IMR-90 (cell line): ENCODE measurements around the gene DPP6. TPM values are rescaled to one million over a fixed set of nuclear protein-coding genes. Genes with fewer than 3 reads are reported as not detected.

Source experiments
- ATAC-seq: fragments of 200-7000 bp; cut with Tn5 transposase; 2 replicates; pipeline ENCODE4 v1.9.1; 2020; ENCODE audit warnings: low read depth, mild to moderate bottlenecking, moderate library complexity
- BruUV-seq: library from RNA; stranded (reverse); fragments of 400-500 nt; replicated peaks from 2 replicates; lab custom pipeline; 2021; lab: Mats Ljungman, UMichigan
- CTCF ChIA-PET: fragments of 300-600 bp; formaldehyde crosslinking; extraction: SDS; loops from one replicate; lab custom pipeline; 2021; ENCODE audit warnings: antibody characterized with exemption; lab: Yijun Ruan, JAX
- POLR2A ChIA-PET: fragments of 300-600 bp; sonication (Branson Sonifier 250); formaldehyde crosslinking; loops from one replicate; lab custom pipeline; 2022; ENCODE audit warnings: antibody characterized with exemption; ENCODE audit not compliant: unreplicated experiment; lab: Charles Lee
- DNase-seq: peaks from one replicate; pipeline ENCODE4 v3.0.0; 2013
- H2AFZ ChIP-seq: replicated peaks from 2 replicates; pipeline ENCODE3; 2013; ENCODE audit warnings: low read length, mild to moderate bottlenecking; ENCODE audit not compliant: poor library complexity
- H2AK5ac ChIP-seq: 2 replicates; pipeline ENCODE4 v1.6.1; 2013; ENCODE audit warnings: low read depth, low read length, inconsistent platforms
- H2AK9ac ChIP-seq: replicated peaks from 2 replicates; pipeline ENCODE3; 2013; ENCODE audit warnings: mild to moderate bottlenecking, low read depth, low read length, moderate library complexity; ENCODE audit not compliant: poor library complexity
- H2BK120ac ChIP-seq: 2 replicates; pipeline ENCODE4 v1.6.1; 2013; ENCODE audit warnings: low read depth, low read length, inconsistent platforms
- H2BK15ac ChIP-seq: 3 replicates; pipeline ENCODE4 v1.6.1; 2013; ENCODE audit warnings: low read depth, low read length, inconsistent platforms
- H2BK20ac ChIP-seq: 2 replicates; pipeline ENCODE4 v1.6.1; 2013; ENCODE audit warnings: low read depth, mild to moderate bottlenecking, inconsistent platforms, low read length, moderate library complexity
- H2BK5ac ChIP-seq: 2 replicates; pipeline ENCODE4 v1.6.1; 2013; ENCODE audit warnings: mild to moderate bottlenecking, low read depth, low read length, inconsistent platforms; ENCODE audit not compliant: poor library complexity, severe bottlenecking
- H3K14ac ChIP-seq: replicated peaks from 2 replicates; pipeline ENCODE4 v1.6.1; 2013; ENCODE audit warnings: low read depth, low read length, inconsistent platforms
- H3K18ac ChIP-seq: 2 replicates; pipeline ENCODE4 v1.6.1; 2013; ENCODE audit warnings: low read depth, low read length, control low read depth
- H3K23ac ChIP-seq: 2 replicates; pipeline ENCODE4 v1.6.1; 2013; ENCODE audit warnings: low read depth, low read length, inconsistent platforms
- H3K27ac ChIP-seq: 2 replicates; pipeline ENCODE4 v1.5.1; 2013; ENCODE audit warnings: mild to moderate bottlenecking, control low read depth, low read length; ENCODE audit not compliant: insufficient read depth
- H3K27me3 ChIP-seq: 2 replicates; pipeline ENCODE4 v1.6.1; 2013; ENCODE audit warnings: low read length; ENCODE audit not compliant: control insufficient read depth, insufficient read depth
- H3K36me3 ChIP-seq: 2 replicates; pipeline ENCODE4 v1.6.1; 2013; ENCODE audit warnings: low read length, mixed read lengths; ENCODE audit not compliant: control insufficient read depth, insufficient read depth
- H3K4ac ChIP-seq: 2 replicates; pipeline ENCODE4 v1.6.1; 2013; ENCODE audit warnings: low read depth, low read length, inconsistent platforms
- H3K4me1 ChIP-seq: 2 replicates; pipeline ENCODE4 v1.6.1; 2013; ENCODE audit warnings: low read length, mixed read lengths; ENCODE audit not compliant: control insufficient read depth, insufficient read depth
- H3K4me2 ChIP-seq: 2 replicates; pipeline ENCODE4 v1.6.1; 2013; ENCODE audit warnings: low read depth, mild to moderate bottlenecking, control low read depth, low read length, moderate library complexity
- H3K4me3 ChIP-seq: 2 replicates; pipeline ENCODE4 v1.5.1; 2013; ENCODE audit warnings: low read depth, mild to moderate bottlenecking, control low read depth, low read length, moderate library complexity; ENCODE audit not compliant: insufficient read depth
- H3K56ac ChIP-seq: 2 replicates; pipeline ENCODE4 v1.6.1; 2013; ENCODE audit warnings: low read length, inconsistent platforms; ENCODE audit not compliant: insufficient read depth; ENCODE audit errors: extremely low read depth
- H3K79me1 ChIP-seq, 2 experiments: 2 replicates each; pipeline ENCODE4 v1.6.1; 2013; ENCODE audit warnings: low read length in 2 of 2, inconsistent platforms in 1 of 2, low read depth in 1 of 2
- H3K9ac ChIP-seq: 2 replicates; pipeline ENCODE4 v1.6.1; 2013; ENCODE audit warnings: low read depth, low read length, control low read depth
- H3K9me1 ChIP-seq: 2 replicates; pipeline ENCODE4 v1.6.1; 2013; ENCODE audit warnings: low read length, inconsistent platforms; ENCODE audit not compliant: insufficient read depth
- H3K9me3 ChIP-seq: 2 replicates; pipeline ENCODE4 v1.6.1; 2013; ENCODE audit warnings: low read length; ENCODE audit not compliant: control insufficient read depth, insufficient read depth
- H4K20me1 ChIP-seq: 2 replicates; pipeline ENCODE4 v1.6.1; 2013; ENCODE audit warnings: low read length, inconsistent platforms; ENCODE audit not compliant: insufficient read depth
- H4K5ac ChIP-seq: 2 replicates; pipeline ENCODE4 v1.6.1; 2013; ENCODE audit warnings: mild to moderate bottlenecking, low read depth, low read length, control low read depth
- H4K8ac ChIP-seq, 2 experiments: 2 replicates each; pipeline ENCODE4 v1.6.1; 2013; ENCODE audit warnings: low read depth in 2 of 2, low read length in 2 of 2, control low read depth in 1 of 2, inconsistent platforms in 1 of 2
- H4K91ac ChIP-seq: 2 replicates; pipeline ENCODE4 v1.6.1; 2013; ENCODE audit warnings: low read depth, low read length, inconsistent platforms; ENCODE audit not compliant: insufficient read depth
- BHLHE40 ChIP-seq: fragments of 150-350 bp; IDR thresholded peaks from 2 replicates; pipeline ENCODE4 v1.6.1; 2016; ENCODE audit warnings: mild to moderate bottlenecking, low read depth, low read length
- CEBPB ChIP-seq: IDR thresholded peaks from 2 replicates; pipeline ENCODE4 v1.6.1; 2012; ENCODE audit warnings: low read depth, low read length, improper control_type of control experiment
- NFE2L2 ChIP-seq: fragments of 150-350 bp; IDR thresholded peaks from 2 replicates; pipeline ENCODE4 v1.6.1; 2016; ENCODE audit warnings: low read depth, mild to moderate bottlenecking, low read length
- POLR2A ChIP-seq: IDR thresholded peaks from 2 replicates; pipeline ENCODE4 v1.6.1; 2012; ENCODE audit warnings: mild to moderate bottlenecking, low read depth, low read length
- RCOR1 ChIP-seq: IDR thresholded peaks from 2 replicates; pipeline ENCODE4 v1.6.1; 2012; ENCODE audit warnings: mild to moderate bottlenecking, low read length, improper control_type of control experiment; ENCODE audit not compliant: insufficient replicate concordance
- SMC3 ChIP-seq: fragments of 150-350 bp; IDR thresholded peaks from 2 replicates; pipeline ENCODE4 v1.6.1; 2016; ENCODE audit warnings: low read depth, mild to moderate bottlenecking, antibody characterized with exemption, low read length, moderate library complexity
- WGBS, 2 experiments: methylation state at CpG; one replicate each; pipeline versions ENCODE4 v1.1.5 to v1.1.7; 2013; ENCODE audit warnings: missing lambda C conversion rate in 2 of 2; ENCODE audit not compliant: insufficient read length in 1 of 2; ENCODE audit errors: extremely low coverage in 2 of 2; 5-methylcytosine and 5-hydroxymethylcytosine counted together
- dilution Hi-C: fragments of 300-500 bp; cut with HindIII; formaldehyde crosslinking; loops from one replicate; pipeline ENCODE4 v1.14.3; 2018; ENCODE audit warnings: low sequenced_read_pairs; ENCODE audit not compliant: unreplicated experiment
- in situ Hi-C: fragments of 300-500 bp; cut with MboI; formaldehyde crosslinking; loops from 3 replicates; pipeline ENCODE4 v1.14.3; 2019; ENCODE audit warnings: low sequenced_read_pairs, inconsistent platforms, mixed read lengths
- intact Hi-C: fragments of 100-400 bp; cut with micrococcal nuclease; formaldehyde crosslinking; loops from 2 replicates; pipeline ENCODE4 v1.10.0; 2022
- polyA plus RNA-seq, 3 experiments: library from polyadenylated mRNA; depleted of rRNA; stranded (reverse); fragments of >200 nt; gene quantifications; 2 replicates each; pipeline ENCODE4 v1.2.3, GENCODE V29; 2012; ENCODE audit warnings: low replicate concordance in 1 of 3
- total RNA-seq: library from RNA; depleted of rRNA; stranded (reverse); fragments of >200 nt; gene quantifications from 2 replicates; pipeline ENCODE4 v1.2.3, GENCODE V29; 2012
- TF ChIP-seq, protein P1 (sequence below): fragments of 150-350 bp; IDR thresholded peaks from 2 replicates; pipeline ENCODE4 v1.6.1; 2016; ENCODE audit warnings: low read depth, mild to moderate bottlenecking, low read length, moderate library complexity, borderline replicate concordance
- TF ChIP-seq, protein P2 (sequence below): fragments of 150-350 bp; IDR thresholded peaks from 2 replicates; pipeline ENCODE4 v1.6.1; 2017; ENCODE audit warnings: mild to moderate bottlenecking, antibody characterized with exemption, low read length, low read depth
- TF ChIP-seq, protein P3 (sequence below): conservative IDR thresholded peaks from 2 replicates; pipeline ENCODE4 v1.5.1; 2012; ENCODE audit warnings: mild to moderate bottlenecking, low read depth, low read length, improper control_type of control experiment

The DPP6 gene
- total and polyA plus RNA-seq, 2 of the 4 experiments (the other 2 are of a cell fraction) = not detected

DNA sequence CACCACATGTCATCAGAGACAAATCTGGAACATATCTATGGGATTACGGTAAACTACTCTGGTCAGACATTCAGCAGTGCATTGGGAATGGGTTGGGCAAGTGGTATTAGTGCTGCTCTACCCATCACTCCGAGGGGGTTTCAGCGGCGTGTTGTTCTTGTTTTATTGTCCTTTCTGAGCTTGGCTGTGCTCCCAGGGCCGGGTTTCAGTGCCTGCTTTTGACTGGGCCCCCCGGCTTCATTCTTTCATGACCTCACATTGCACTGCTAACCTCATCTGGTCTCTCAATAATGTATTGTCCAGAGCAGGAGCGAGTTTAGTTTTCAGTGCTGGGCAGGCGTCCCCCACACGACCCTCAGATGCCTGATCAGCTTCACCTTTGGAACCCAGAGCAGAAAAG, 586.1 kb downstream of the DPP6 start:
- no peak overlapping the region for H2BK120ac ChIP-seq
- H3K4me2 ChIP-seq = no peak overlapping the region
- H3K9me1 ChIP-seq = no peaks in the 10 kb centered on the region
- H3K9me3 ChIP-seq = peaks cover 24% of the 10 kb centered on the region
- no peak overlapping the region for H3K56ac ChIP-seq
- no peak overlapping the region for H4K5ac ChIP-seq
- no peak for TF ChIP-seq SMC3
- TF ChIP-seq BHLHE40 = no peak
- TF ChIP-seq, protein P1, sequence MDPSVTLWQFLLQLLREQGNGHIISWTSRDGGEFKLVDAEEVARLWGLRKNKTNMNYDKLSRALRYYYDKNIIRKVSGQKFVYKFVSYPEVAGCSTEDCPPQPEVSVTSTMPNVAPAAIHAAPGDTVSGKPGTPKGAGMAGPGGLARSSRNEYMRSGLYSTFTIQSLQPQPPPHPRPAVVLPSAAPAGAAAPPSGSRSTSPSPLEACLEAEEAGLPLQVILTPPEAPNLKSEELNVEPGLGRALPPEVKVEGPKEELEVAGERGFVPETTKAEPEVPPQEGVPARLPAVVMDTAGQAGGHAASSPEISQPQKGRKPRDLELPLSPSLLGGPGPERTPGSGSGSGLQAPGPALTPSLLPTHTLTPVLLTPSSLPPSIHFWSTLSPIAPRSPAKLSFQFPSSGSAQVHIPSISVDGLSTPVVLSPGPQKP = no peak
- TF ChIP-seq, protein P2, sequence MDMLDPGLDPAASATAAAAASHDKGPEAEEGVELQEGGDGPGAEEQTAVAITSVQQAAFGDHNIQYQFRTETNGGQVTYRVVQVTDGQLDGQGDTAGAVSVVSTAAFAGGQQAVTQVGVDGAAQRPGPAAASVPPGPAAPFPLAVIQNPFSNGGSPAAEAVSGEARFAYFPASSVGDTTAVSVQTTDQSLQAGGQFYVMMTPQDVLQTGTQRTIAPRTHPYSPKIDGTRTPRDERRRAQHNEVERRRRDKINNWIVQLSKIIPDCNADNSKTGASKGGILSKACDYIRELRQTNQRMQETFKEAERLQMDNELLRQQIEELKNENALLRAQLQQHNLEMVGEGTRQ = no peak
- TF ChIP-seq POLR2A = no peak
- TF ChIP-seq, protein P3, sequence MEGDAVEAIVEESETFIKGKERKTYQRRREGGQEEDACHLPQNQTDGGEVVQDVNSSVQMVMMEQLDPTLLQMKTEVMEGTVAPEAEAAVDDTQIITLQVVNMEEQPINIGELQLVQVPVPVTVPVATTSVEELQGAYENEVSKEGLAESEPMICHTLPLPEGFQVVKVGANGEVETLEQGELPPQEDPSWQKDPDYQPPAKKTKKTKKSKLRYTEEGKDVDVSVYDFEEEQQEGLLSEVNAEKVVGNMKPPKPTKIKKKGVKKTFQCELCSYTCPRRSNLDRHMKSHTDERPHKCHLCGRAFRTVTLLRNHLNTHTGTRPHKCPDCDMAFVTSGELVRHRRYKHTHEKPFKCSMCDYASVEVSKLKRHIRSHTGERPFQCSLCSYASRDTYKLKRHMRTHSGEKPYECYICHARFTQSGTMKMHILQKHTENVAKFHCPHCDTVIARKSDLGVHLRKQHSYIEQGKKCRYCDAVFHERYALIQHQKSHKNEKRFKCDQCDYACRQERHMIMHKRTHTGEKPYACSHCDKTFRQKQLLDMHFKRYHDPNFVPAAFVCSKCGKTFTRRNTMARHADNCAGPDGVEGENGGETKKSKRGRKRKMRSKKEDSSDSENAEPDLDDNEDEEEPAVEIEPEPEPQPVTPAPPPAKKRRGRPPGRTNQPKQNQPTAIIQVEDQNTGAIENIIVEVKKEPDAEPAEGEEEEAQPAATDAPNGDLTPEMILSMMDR = no peak
- TF ChIP-seq CEBPB = no peak
- no peak for TF ChIP-seq RCOR1
- no peak for TF ChIP-seq NFE2L2
- H3K27me3 ChIP-seq = no peaks in the 10 kb centered on the region
- H2BK5ac ChIP-seq = no peak overlapping the region
- H2BK15ac ChIP-seq = no peak overlapping the region
- intact Hi-C loops = no loop called here
- H2BK20ac ChIP-seq = no peak overlapping the region
- H3K14ac ChIP-seq = no peak overlapping the region
- H4K20me1 ChIP-seq = no peaks in the 10 kb centered on the region
- no peaks in the 10 kb centered on the region for H3K79me1 ChIP-seq
- no peak overlapping the region for H3K4me3 ChIP-seq
- DNase-seq (no peak), ATAC-seq (no peak)
- H2AK9ac ChIP-seq = no peak overlapping the region
- H2AK5ac ChIP-seq = no peak overlapping the region
- no peak overlapping the region for H4K8ac ChIP-seq
- no peak overlapping the region for H3K23ac ChIP-seq
- in situ Hi-C loops = no loop called here
- H4K91ac ChIP-seq = no peak overlapping the region
- H3K36me3 ChIP-seq = no peaks in the 10 kb centered on the region
- no peak overlapping the region for H3K27ac ChIP-seq
- no peaks in the 10 kb centered on the region for H3K4me1 ChIP-seq
- H3K4ac ChIP-seq = no peak overlapping the region
- ChIA-PET POLR2A (no interaction called here), CTCF (no interaction called here)
- no peak overlapping the region for H2AFZ ChIP-seq
- no TSS peak for BruUV-seq
- H3K18ac ChIP-seq = no peak overlapping the region
- no peak overlapping the region for H3K9ac ChIP-seq
- 55% methylated on average over 2 of the region's 9 CpGs; no CpG with 5 or more reads in 1 of the 2 experiments for WGBS, 2 experiments
- dilution Hi-C loops = no loop called here
